ENCODE data around the gene PCDHGA6.
"Not testable (repeated sequence)": the region's sequence is repeated elsewhere in the genome, so short reads cannot be mapped to it uniquely, and the experiment has no call there.

PCDHGA6 gene

DNA sequence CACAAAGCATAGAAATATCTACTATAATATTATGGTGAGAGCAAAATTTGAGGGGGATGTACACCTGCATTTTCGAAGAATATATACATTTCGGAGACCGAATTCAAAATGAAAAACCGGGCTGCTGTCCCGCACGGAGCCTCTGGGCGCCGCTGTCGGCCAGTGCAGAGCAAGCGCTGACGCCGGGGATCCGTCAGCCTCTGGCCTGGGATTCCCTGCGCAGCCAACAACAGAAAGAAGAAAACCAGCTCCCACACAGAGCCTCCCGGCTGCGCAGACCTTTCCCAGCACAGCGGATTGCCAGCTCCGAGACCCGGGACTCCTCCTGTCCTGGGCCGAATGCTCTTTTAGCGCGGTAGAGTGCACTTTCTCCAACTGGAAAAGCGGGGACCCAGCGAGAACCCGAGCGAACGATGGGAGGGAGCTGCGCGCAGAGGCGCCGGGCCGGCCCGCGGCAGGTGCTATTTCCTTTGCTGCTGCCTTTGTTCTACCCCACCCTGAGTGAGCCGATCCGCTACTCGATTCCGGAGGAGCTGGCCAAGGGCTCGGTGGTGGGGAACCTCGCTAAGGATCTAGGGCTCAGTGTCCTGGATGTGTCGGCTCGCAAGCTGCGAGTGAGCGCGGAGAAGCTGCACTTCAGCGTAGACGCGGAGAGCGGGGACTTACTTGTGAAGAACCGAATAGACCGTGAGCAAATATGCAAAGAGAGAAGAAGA is 34.3 kb downstream of the PCDHGA6 start, which contains the start of gene PCDHGB6:
TSS of gene PCDHGB6 (plus strand) at position 232 of the 716 bp plus-strand sequence. CDS start at position 414, 182 bp downstream.
- POLR2A ChIA-PET; H3K4me1 ChIP-seq (ENCODE audit: control insufficient read depth, insufficient read depth, low read length); H3K9me3 ChIP-seq (ENCODE audit: control insufficient read depth, insufficient read depth, low read depth, low read length); H3K27ac ChIP-seq (ENCODE audit: extremely low read depth, low read depth, low read length); H3K4me3 ChIP-seq (ENCODE audit: low read depth, low read length); H3K36me3 ChIP-seq (ENCODE audit: control insufficient read depth in 2 of 2, insufficient read depth in 1 of 2, low read length in 2 of 2): not testable (repeated sequence)
- CTCF ChIA-PET = interaction anchor here (0.8 to 2.9 kb wide), 4 partner anchors 9 to 158 kb away, joined by 3 to 14 read pairs (median 6); partner anchors contain the start of genes PCDHGA8 and PCDHGB7

DNA sequence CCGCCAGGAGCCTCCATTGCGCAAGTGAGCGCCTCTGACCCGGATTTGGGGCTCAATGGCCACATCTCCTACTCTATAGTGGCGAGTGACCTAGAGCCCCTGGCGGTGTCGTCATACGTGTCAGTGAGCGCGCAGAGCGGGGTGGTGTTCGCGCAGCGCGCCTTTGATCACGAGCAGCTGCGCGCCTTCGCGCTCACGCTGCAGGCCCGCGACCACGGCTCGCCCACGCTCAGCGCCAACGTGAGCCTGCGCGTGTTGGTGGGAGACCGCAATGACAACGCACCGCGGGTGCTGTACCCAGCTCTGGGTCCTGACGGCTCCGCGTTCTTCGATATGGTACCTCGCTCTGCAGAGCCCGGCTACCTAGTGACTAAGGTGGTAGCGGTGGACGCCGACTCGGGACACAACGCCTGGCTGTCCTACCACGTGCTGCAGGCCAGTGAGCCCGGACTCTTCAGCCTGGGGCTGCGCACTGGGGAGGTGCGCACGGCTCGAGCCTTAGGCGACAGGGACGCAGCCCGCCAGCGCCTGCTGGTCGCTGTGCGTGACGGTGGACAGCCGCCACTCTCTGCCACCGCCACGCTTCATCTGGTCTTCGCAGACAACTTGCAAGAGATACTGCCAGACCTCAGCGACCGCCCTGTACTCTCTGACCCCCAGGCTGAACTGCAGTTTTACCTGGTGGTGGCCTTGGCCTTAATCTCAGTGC is 36.1 kb downstream of the PCDHGA6 start:
- H3K4me1 ChIP-seq (ENCODE audit: control insufficient read depth, insufficient read depth, low read length) = no peaks in the 10 kb centered on the region

DNA sequence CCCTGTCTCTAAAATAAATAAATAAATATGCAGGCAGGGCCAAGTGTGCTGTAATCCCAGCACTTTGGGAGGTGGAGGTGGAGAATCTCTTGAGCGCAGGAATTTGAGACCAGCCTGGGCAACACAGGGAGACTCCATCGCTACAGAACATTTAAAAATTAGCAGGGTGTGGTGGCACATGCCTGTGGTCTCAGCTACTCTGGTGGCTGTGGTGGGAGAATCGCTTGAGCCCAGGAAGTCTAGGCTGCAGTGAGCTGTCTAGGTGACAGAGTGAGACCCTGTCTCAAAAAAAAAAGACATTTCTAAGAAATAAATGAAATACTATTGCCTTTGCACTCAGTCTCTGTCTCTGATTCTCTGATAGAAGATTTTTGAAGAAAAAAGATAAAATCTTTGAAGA is 37.9 kb downstream of the PCDHGA6 start:
- H3K36me3 ChIP-seq (ENCODE audit: control insufficient read depth in 2 of 2, insufficient read depth in 1 of 2, low read length in 2 of 2) = no peaks in the 10 kb centered on the region
- ChIA-PET POLR2A (no interaction called here), CTCF (interaction anchor here (0.6 to 1.5 kb wide), 2 partner anchors 10 to 726 kb away, joined by 4 to 6 read pairs; partner anchors contain the start of gene PCDHGA11)
- no peak overlapping the region for H3K27ac ChIP-seq (ENCODE audit: extremely low read depth, low read depth, low read length)
- H3K4me3 ChIP-seq (ENCODE audit: low read depth, low read length) = no peak overlapping the region
- no peaks in the 10 kb centered on the region for H3K9me3 ChIP-seq (ENCODE audit: control insufficient read depth, insufficient read depth, low read depth, low read length)
- H3K4me1 ChIP-seq (ENCODE audit: control insufficient read depth, insufficient read depth, low read length) = no peaks in the 10 kb centered on the region
- TF ChIP-seq REPIN1 (tag by site-specific recombination; IDR thresholded peaks at IDR 0.05; ENCODE audit: low read depth) = no peak
- TF ChIP-seq ZNF274 (IDR thresholded peaks at IDR 0.05; ENCODE audit: low read length) = no peak
- TF ChIP-seq ZNF274 (tag by site-specific recombination; IDR thresholded peaks at IDR 0.05; ENCODE audit: borderline replicate concordance) = no peak
- TF ChIP-seq HOXD13 (CRISPR knock-in tag; IDR thresholded peaks at IDR 0.05; ENCODE audit: borderline replicate concordance) = no peak
- TF ChIP-seq KLF10 (tag by site-specific recombination; IDR thresholded peaks at IDR 0.05) = no peak
- TF ChIP-seq GLIS1 (tag by site-specific recombination; IDR thresholded peaks at IDR 0.05) = no peak
- TF ChIP-seq GLIS2 (tag by site-specific recombination; IDR thresholded peaks at IDR 0.05) = no peak
- no peak for TF ChIP-seq ZNF501 (tag by site-specific recombination; IDR thresholded peaks at IDR 0.05)
- TF ChIP-seq SP3 (tag by site-specific recombination; IDR thresholded peaks at IDR 0.05) = no peak
- TF ChIP-seq ZNF324 (tag by site-specific recombination; IDR thresholded peaks at IDR 0.05) = no peak
- TF ChIP-seq ZBTB8A (tag by site-specific recombination; IDR thresholded peaks at IDR 0.05) = no peak
- TF ChIP-seq ZNF266 (tag by site-specific recombination; IDR thresholded peaks at IDR 0.05; ENCODE audit: low read depth) = no peak
- no peak for TF ChIP-seq ZSCAN23 (tag by site-specific recombination; IDR thresholded peaks at IDR 0.05)
- no peak for TF ChIP-seq ZNF426 (tag by site-specific recombination; IDR thresholded peaks at IDR 0.05)
- no peak for TF ChIP-seq SALL2 (tag by site-specific recombination; IDR thresholded peaks at IDR 0.05; ENCODE audit: borderline replicate concordance)
- TF ChIP-seq SCRT2 (tag by site-specific recombination; IDR thresholded peaks at IDR 0.05) = no peak
- TF ChIP-seq ZNF248 (tag by site-specific recombination; IDR thresholded peaks at IDR 0.05) = no peak

More for the DNA sequence above, 36.1 kb downstream of the PCDHGA6 start:
- H3K27ac ChIP-seq (ENCODE audit: extremely low read depth, low read depth, low read length) = no peak overlapping the region
- ChIA-PET CTCF (interaction anchor here (0.7 to 1.0 kb wide), 2 partner anchors 148 to 167 kb away, joined by 3 to 4 read pairs; no protein-coding TSS in a partner anchor), POLR2A (no interaction called here)
- no peaks in the 10 kb centered on the region for H3K36me3 ChIP-seq (ENCODE audit: control insufficient read depth in 2 of 2, insufficient read depth in 1 of 2, low read length in 2 of 2)
- no peak overlapping the region for H3K4me3 ChIP-seq (ENCODE audit: low read depth, low read length)
- H3K9me3 ChIP-seq (ENCODE audit: control insufficient read depth, insufficient read depth, low read depth, low read length) = no peaks in the 10 kb centered on the region
- TF ChIP-seq ZBTB20 (tag by site-specific recombination; IDR thresholded peaks at IDR 0.05) (no peak), BCL11B (tag by site-specific recombination; IDR thresholded peaks at IDR 0.05; ENCODE audit: low read depth) (no peak), ZNF354C (tag by site-specific recombination; IDR thresholded peaks at IDR 0.05; ENCODE audit: borderline replicate concordance, low read depth) (no peak), ZNF654 (tag by site-specific recombination; IDR thresholded peaks at IDR 0.05; ENCODE audit: low read depth) (no peak), KLF1 (tag by site-specific recombination; IDR thresholded peaks at IDR 0.05) (no peak), ZNF658 (tag by site-specific recombination; IDR thresholded peaks at IDR 0.05) (no peak), YY2 (tag by site-specific recombination; IDR thresholded peaks at IDR 0.05) (no peak), MYNN (tag by site-specific recombination; IDR thresholded peaks at IDR 0.05; ENCODE audit: borderline replicate concordance) (no peak), ZBTB1 (tag by site-specific recombination; IDR thresholded peaks at IDR 0.05) (no peak), IKZF3 (tag by site-specific recombination; IDR thresholded peaks at IDR 0.05) (no peak), OVOL3 (tag by site-specific recombination; IDR thresholded peaks at IDR 0.05) (no peak), ZNF510 (tag by site-specific recombination; IDR thresholded peaks at IDR 0.05; ENCODE audit: insufficient replicate concordance) (no peak), SP2 (tag by site-specific recombination; IDR thresholded peaks at IDR 0.05) (no peak), KLF7 (tag by site-specific recombination; IDR thresholded peaks at IDR 0.05; ENCODE audit: borderline replicate concordance) (no peak), ZNF521 (tag by site-specific recombination; IDR thresholded peaks at IDR 0.05) (no peak)
- TF ChIP-seq, protein P1, sequence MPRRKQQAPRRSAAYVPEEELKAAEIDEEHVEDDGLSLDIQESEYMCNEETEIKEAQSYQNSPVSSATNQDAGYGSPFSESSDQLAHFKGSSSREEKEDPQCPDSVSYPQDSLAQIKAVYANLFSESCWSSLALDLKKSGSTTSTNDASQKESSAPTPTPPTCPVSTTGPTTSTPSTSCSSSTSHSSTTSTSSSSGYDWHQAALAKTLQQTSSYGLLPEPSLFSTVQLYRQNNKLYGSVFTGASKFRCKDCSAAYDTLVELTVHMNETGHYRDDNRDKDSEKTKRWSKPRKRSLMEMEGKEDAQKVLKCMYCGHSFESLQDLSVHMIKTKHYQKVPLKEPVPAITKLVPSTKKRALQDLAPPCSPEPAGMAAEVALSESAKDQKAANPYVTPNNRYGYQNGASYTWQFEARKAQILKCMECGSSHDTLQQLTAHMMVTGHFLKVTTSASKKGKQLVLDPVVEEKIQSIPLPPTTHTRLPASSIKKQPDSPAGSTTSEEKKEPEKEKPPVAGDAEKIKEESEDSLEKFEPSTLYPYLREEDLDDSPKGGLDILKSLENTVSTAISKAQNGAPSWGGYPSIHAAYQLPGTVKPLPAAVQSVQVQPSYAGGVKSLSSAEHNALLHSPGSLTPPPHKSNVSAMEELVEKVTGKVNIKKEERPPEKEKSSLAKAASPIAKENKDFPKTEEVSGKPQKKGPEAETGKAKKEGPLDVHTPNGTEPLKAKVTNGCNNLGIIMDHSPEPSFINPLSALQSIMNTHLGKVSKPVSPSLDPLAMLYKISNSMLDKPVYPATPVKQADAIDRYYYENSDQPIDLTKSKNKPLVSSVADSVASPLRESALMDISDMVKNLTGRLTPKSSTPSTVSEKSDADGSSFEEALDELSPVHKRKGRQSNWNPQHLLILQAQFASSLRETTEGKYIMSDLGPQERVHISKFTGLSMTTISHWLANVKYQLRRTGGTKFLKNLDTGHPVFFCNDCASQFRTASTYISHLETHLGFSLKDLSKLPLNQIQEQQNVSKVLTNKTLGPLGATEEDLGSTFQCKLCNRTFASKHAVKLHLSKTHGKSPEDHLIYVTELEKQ (tag by site-specific recombination; IDR thresholded peaks at IDR 0.05; ENCODE audit: borderline replicate concordance) = no peak
- TF ChIP-seq, protein P2, sequence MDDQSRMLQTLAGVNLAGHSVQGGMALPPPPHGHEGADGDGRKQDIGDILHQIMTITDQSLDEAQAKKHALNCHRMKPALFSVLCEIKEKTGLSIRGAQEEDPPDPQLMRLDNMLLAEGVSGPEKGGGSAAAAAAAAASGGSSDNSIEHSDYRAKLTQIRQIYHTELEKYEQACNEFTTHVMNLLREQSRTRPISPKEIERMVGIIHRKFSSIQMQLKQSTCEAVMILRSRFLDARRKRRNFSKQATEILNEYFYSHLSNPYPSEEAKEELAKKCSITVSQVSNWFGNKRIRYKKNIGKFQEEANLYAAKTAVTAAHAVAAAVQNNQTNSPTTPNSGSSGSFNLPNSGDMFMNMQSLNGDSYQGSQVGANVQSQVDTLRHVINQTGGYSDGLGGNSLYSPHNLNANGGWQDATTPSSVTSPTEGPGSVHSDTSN (CRISPR knock-in tag; IDR thresholded peaks at IDR 0.05) = no peak
- TF ChIP-seq, protein P3, sequence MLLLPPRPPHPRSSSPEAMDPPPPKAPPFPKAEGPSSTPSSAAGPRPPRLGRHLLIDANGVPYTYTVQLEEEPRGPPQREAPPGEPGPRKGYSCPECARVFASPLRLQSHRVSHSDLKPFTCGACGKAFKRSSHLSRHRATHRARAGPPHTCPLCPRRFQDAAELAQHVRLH (tag by site-specific recombination; IDR thresholded peaks at IDR 0.05) = no peak

Data from HEK293 (cell line).